Cerebellar cortex (tissue), 1 donor: Measurements from ENCODE around the gene SFT2D2.
"Not testable (repeated sequence)": the region's sequence is repeated elsewhere in the genome, so short reads cannot be mapped to it uniquely, and the experiment has no call there.

Experiments
- DNase-seq: peaks from one replicate; pipeline ENCODE4 v3.0.0-alpha.2; 2015; ENCODE audit warnings: low spot score

Gene SFT2D2

GRCh38 chr1:168225476-168226190 lies at the start of gene SFT2D2:
TSS of gene SFT2D2 (plus strand) at chr1:168226004. CDS start at chr1:168226080, 76 bp downstream.
- peak; percentile 24 for DNase-seq

GRCh38 chr1:168178227-168178637 lies 47.6 kb upstream of the SFT2D2 start:
- DNase-seq, result peak; percentile 2

- peak; percentile 99 for DNase-seq
These were observed 47.0 kb upstream of the SFT2D2 start, which contains the start of gene TIPRL for GRCh38 chr1:168178638-168179437. TSS of gene TIPRL (plus strand) at chr1:168178962. CDS start at chr1:168179078, 116 bp downstream.

GRCh38 chr1:168179438-168180147 lies 46.2 kb upstream of the SFT2D2 start:
- peak; percentile 15 for DNase-seq

GRCh38 chr1:168180148-168180524 lies 45.7 kb upstream of the SFT2D2 start:
- DNase-seq, result no peak

GRCh38 chr1:168181063-168181720 lies 44.6 kb upstream of the SFT2D2 start:
- DNase-seq, result not testable (repeated sequence)

GRCh38 chr1:168187177-168187576 lies 38.6 kb upstream of the SFT2D2 start:
- no peak for DNase-seq

- no peak for DNase-seq
These were observed 35.4 kb upstream of the SFT2D2 start for GRCh38 chr1:168190403-168190802.

GRCh38 chr1:168195199-168196135 lies 30.3 kb upstream of the SFT2D2 start:
- DNase-seq, result no peak

- no peak for DNase-seq
These were observed 26.7 kb upstream of the SFT2D2 start for GRCh38 chr1:168199056-168199455.

- DNase-seq, result no peak
These were observed 22.7 kb upstream of the SFT2D2 start for GRCh38 chr1:168202941-168203654.

GRCh38 chr1:168206111-168206510 lies 19.7 kb upstream of the SFT2D2 start:
- no peak for DNase-seq

- DNase-seq, result not testable (repeated sequence)
These were observed 18.1 kb upstream of the SFT2D2 start for GRCh38 chr1:168207673-168208072.

- no peak for DNase-seq
These were observed 15.5 kb upstream of the SFT2D2 start for GRCh38 chr1:168210312-168210711.

- no peak for DNase-seq
These were observed 12.5 kb upstream of the SFT2D2 start for GRCh38 chr1:168213349-168213748.

- DNase-seq, result no peak
These were observed 9.6 kb upstream of the SFT2D2 start for GRCh38 chr1:168216171-168216570.

GRCh38 chr1:168217664-168218063 lies 8.1 kb upstream of the SFT2D2 start:
- no peak for DNase-seq

GRCh38 chr1:168218658-168219057 lies 7.1 kb upstream of the SFT2D2 start:
- no peak for DNase-seq

GRCh38 chr1:168220470-168220871 lies 5.3 kb upstream of the SFT2D2 start:
- no peak for DNase-seq

GRCh38 chr1:168221275-168221674 lies 4.5 kb upstream of the SFT2D2 start:
- no peak for DNase-seq
